ENCODE results near the gene NLRC5. TPM values are rescaled to one million over a fixed set of nuclear protein-coding genes. Genes with fewer than 3 reads are reported as not detected.

Gene NLRC5
- total and polyA plus RNA-seq, 9 of the 15 experiments (the other 6 are each of a cell fraction or from before 2014, with no cell fraction given) = 0.59 to 0.71 TPM; not detected in 7

GRCh38 chr16:57106767-57107166, 117.4 kb downstream of the NLRC5 start (continued):
- TF ChIP-seq RCOR1 (IDR thresholded peaks at IDR 0.05; ENCODE audit: borderline replicate concordance in 1 of 2, low read depth in 2 of 2, low read length in 2 of 2) = 0 out of 4 replicates have a peak, but pooled peaks of 1 of the 2 experiments have one; percentile 23

- DNase-seq (ENCODE audit: extremely low read depth in 1 of 4, low spot score in 3 of 4) (no peak), FAIRE-seq (no peak), ATAC-seq (peak; percentile 9)
- Histone ChIP-seq H3K79me2 (ENCODE audit: control insufficient read depth, insufficient read depth, low read length) (no peaks in the 10 kb centered on the region), H3K4me1 (replicated peaks in 1 of 2; ENCODE audit: control insufficient read depth in 2 of 2, insufficient read depth in 2 of 2, low read length in 2 of 2) (peaks cover 13 to 15% of the 10 kb centered on the region in 2 experiments; a peak in 4 of 5 replicates), H3K9me1 (ENCODE audit: control insufficient read depth, insufficient read depth, low read length) (no peaks in the 10 kb centered on the region), H3K4me3 (no peak overlapping the region), H3K4me2 (ENCODE audit: insufficient read depth, low read length) (no peak overlapping the region), H3K27ac (ENCODE audit: extremely low read depth, low read depth, low read length) (no peak overlapping the region), H2AFZ (ENCODE audit: low read depth, low read length) (no peak overlapping the region), H3K9me3 (replicated peaks; ENCODE audit: control insufficient read depth, insufficient read depth, low read depth, low read length) (no peaks in the 10 kb centered on the region), H3K27me3 (ENCODE audit: control insufficient read depth in 2 of 2, insufficient read depth in 2 of 2, low read length in 2 of 2) (no peaks in the 10 kb centered on the region), H4K20me1 (replicated peaks; ENCODE audit: control insufficient read depth, insufficient read depth, low read length) (no peaks in the 10 kb centered on the region), H3K36me3 (ENCODE audit: control insufficient read depth, insufficient read depth, low read length) (no peaks in the 10 kb centered on the region), H3K9ac (ENCODE audit: insufficient read depth in 1 of 2, low read depth in 2 of 2, low read length in 2 of 2) (no peak overlapping the region)
- intact Hi-C loops (cut with micrococcal nuclease) (no loop called here), in situ Hi-C loops (cut with MboI) (no loop called here)
- POLR2A ChIA-PET = interaction anchor here (0.6 to 2.5 kb wide), 3 partner anchors 10 to 1771 kb away, joined by 3 to 7 read pairs (median 4); no protein-coding TSS in a partner anchor
- no TSS peak for BruUV-seq (replicated peaks)
- WGBS (ENCODE audit: insufficient coverage, low coverage, missing lambda C conversion rate) = 39% methylated on average over 8 of the region's 9 CpGs
- CTCF ChIA-PET (ENCODE audit: low intra/inter-chr PET ratio) = interaction anchor here (0.5 kb wide), 1 partner anchor 110 kb away, joined by 4 read pairs; no protein-coding TSS in a partner anchor
- no peak for TF ChIP-seq NFYB (IDR thresholded peaks at IDR 0.05; ENCODE audit: extremely low read depth, insufficient read length)
- TF ChIP-seq TGIF2 (CRISPR knock-in tag; IDR thresholded peaks at IDR 0.05) = no peak
- TF ChIP-seq BCLAF1 (IDR thresholded peaks at IDR 0.05; ENCODE audit: borderline replicate concordance in 1 of 2, control insufficient read depth in 1 of 2, low read depth in 2 of 2, low read length in 1 of 2) = no peak
- no peak for TF ChIP-seq MCM5 (IDR thresholded peaks at IDR 0.05; ENCODE audit: low read depth)
- TF ChIP-seq MITF (IDR thresholded peaks at IDR 0.05) = no peak
- TF ChIP-seq ZNF785 (CRISPR knock-in tag; IDR thresholded peaks at IDR 0.05) = no peak
- no peak for TF ChIP-seq ZC3H8 (IDR thresholded peaks at IDR 0.05)
- TF ChIP-seq IRF1 (CRISPR knock-in tag; IDR thresholded peaks at IDR 0.05; ENCODE audit: borderline replicate concordance) = no peak
- no peak for TF ChIP-seq CSDE1 (IDR thresholded peaks at IDR 0.05)
- TF ChIP-seq TARDBP (IDR thresholded peaks at IDR 0.05) = no peak
- TF ChIP-seq KLF10 (CRISPR knock-in tag; IDR thresholded peaks at IDR 0.05) = no peak
- TF ChIP-seq SMAD2 (IDR thresholded peaks at IDR 0.05; ENCODE audit: low read depth, low read length) = no peak
- no peak for TF ChIP-seq ZNF507 (tag; conservative IDR thresholded peaks at IDR 0.05)
- TF ChIP-seq YY1 (IDR thresholded peaks at IDR 0.05; ENCODE audit: borderline replicate concordance in 1 of 3, control insufficient read depth in 1 of 3, extremely low read depth in 1 of 3, insufficient read depth in 3 of 3, insufficient read length in 1 of 3, insufficient replicate concordance in 2 of 3, low read depth in 1 of 3, low read length in 2 of 3) = no peak
Measured at GRCh38 chr16:57107321-57107922, 118.1 kb downstream of the NLRC5 start.
